B cell (primary cell): ENCODE data around the gene MROH9. TPM values are rescaled to one million over a fixed set of nuclear protein-coding genes. Genes with fewer than 3 reads are reported as not detected.

ENCODE experiments used
- ATAC-seq: fragments of 200-7000 bp; cut with Tn5 transposase; one replicate; pipeline ENCODE4 v1.10.0; 2021; ENCODE audit warnings: low read depth, mild to moderate bottlenecking, moderate number of reproducible peaks, moderate library complexity
- CTCF ChIA-PET: fragments of 350-600 bp; sonication (Branson Sonifier 250); formaldehyde crosslinking; loops from one replicate; lab custom pipeline; 2021; ENCODE audit warnings: antibody characterized with exemption, inconsistent platforms; lab: Charles Lee
- POLR2A ChIA-PET: fragments of 350-600 bp; sonication (Branson Sonifier 250); formaldehyde crosslinking; loops from one replicate; lab custom pipeline; 2021; ENCODE audit warnings: antibody characterized with exemption; lab: Charles Lee
- DNase-seq: peaks from one replicate; pipeline ENCODE4 v3.0.0; 2013
- H2AFZ ChIP-seq: 2 replicates; pipeline ENCODE4 v1.6.1; 2012; ENCODE audit warnings: mild to moderate bottlenecking, low read depth, low read length; ENCODE audit not compliant: insufficient read depth, poor library complexity, severe bottlenecking
- H3K27ac ChIP-seq, 2 donors: 1 replicate in 1 of 2; 2 replicates in 1 of 2; pipeline ENCODE4 v1.5.1; 2012 to 2013; ENCODE audit warnings: low read length in 2 of 2, mild to moderate bottlenecking in 2 of 2, moderate library complexity in 1 of 2
- H3K27me3 ChIP-seq, 4 experiments: fragments of 200-600 bp in 1 of 4; sonication (generic) in 1 of 4; replicated peaks in 1 of 4; 1 replicate in 2 of 4; 2 replicates in 2 of 4; pipeline versions ENCODE4 v1.6.1 to v1.7.0; 2013 to 2016; ENCODE audit warnings: low read length in 3 of 4, mild to moderate bottlenecking in 2 of 4, mixed read lengths in 1 of 4, moderate library complexity in 1 of 4; ENCODE audit not compliant: insufficient read depth in 4 of 4, control insufficient read depth in 3 of 4; ENCODE audit errors: control extremely low read depth in 1 of 4
- H3K36me3 ChIP-seq, 2 experiments: replicated peaks in 1 of 2; 1 replicate in 1 of 2; 2 replicates in 1 of 2; pipeline versions ENCODE4 v1.6.1 to v1.7.1; 2013; ENCODE audit warnings: low read length in 1 of 2; ENCODE audit not compliant: insufficient read depth in 2 of 2, control insufficient read depth in 1 of 2; ENCODE audit errors: control extremely low read depth in 1 of 2, extremely low read depth in 1 of 2
- H3K4me1 ChIP-seq, 2 donors: fragments of 200-600 bp in 1 of 2; sonication (generic) in 1 of 2; 1 replicate in 1 of 2; 2 replicates in 1 of 2; pipeline versions ENCODE4 v1.5.1 to v1.6.1; 2013 to 2017; ENCODE audit warnings: low read length in 2 of 2; ENCODE audit not compliant: control insufficient read depth in 2 of 2, insufficient read depth in 2 of 2
- H3K4me2 ChIP-seq: replicated peaks from 2 replicates; pipeline ENCODE3; 2012; ENCODE audit warnings: mild to moderate bottlenecking, low read depth, low read length; ENCODE audit not compliant: poor library complexity, severe bottlenecking
- H3K4me3 ChIP-seq, 5 experiments: fragments of 200-600 bp in 1 of 5; sonication (generic) in 1 of 5; 1 replicate in 3 of 5; 2 replicates in 2 of 5; pipeline versions ENCODE4 v1.5.1 to v1.7.0; 2011 to 2016; ENCODE audit warnings: low read length in 4 of 5, mild to moderate bottlenecking in 4 of 5, low read depth in 2 of 5, control low read depth in 1 of 5, moderate library complexity in 1 of 5; ENCODE audit not compliant: insufficient read depth in 1 of 5; ENCODE audit errors: control extremely low read depth in 1 of 5, extremely low read depth in 1 of 5
- H3K79me2 ChIP-seq: fragments of 200-600 bp; sonication (generic); one replicate; pipeline ENCODE4 v1.6.0; 2016; ENCODE audit warnings: low read length; ENCODE audit not compliant: control insufficient read depth, insufficient read depth
- H3K9ac ChIP-seq: fragments of 200-600 bp; sonication (generic); 2 replicates; pipeline ENCODE4 v1.6.1; 2017; ENCODE audit warnings: mild to moderate bottlenecking, low read length, moderate library complexity
- H3K9me3 ChIP-seq, 3 donors: one replicate each; pipeline versions ENCODE4 v1.6.1 to v1.7.1; 2013; ENCODE audit warnings: low read length in 2 of 3; ENCODE audit not compliant: control insufficient read depth in 2 of 3, insufficient read depth in 1 of 3; ENCODE audit errors: control extremely low read depth in 1 of 3
- H4K20me1 ChIP-seq: 2 replicates; pipeline ENCODE4 v1.6.0; 2012; ENCODE audit warnings: mild to moderate bottlenecking, low read length; ENCODE audit not compliant: insufficient read depth, control insufficient read depth, poor library complexity, severe bottlenecking
- H3K27ac Mint-ChIP-seq: one replicate; pipeline ENCODE4 v1.8.0; 2021; ENCODE audit warnings: mixed read lengths
- H3K27me3 Mint-ChIP-seq: one replicate; pipeline ENCODE4 v1.8.0; 2021; ENCODE audit warnings: mixed read lengths
- H3K4me1 Mint-ChIP-seq: one replicate; pipeline ENCODE4 v1.8.0; 2021; ENCODE audit warnings: mixed read lengths
- H3K4me3 Mint-ChIP-seq: one replicate; pipeline ENCODE4 v1.8.0; 2021; ENCODE audit warnings: mixed read lengths
- H3K9me3 Mint-ChIP-seq: one replicate; pipeline ENCODE4 v1.8.0; 2022; ENCODE audit warnings: mixed read lengths; ENCODE audit not compliant: insufficient read depth
- CTCF ChIP-seq: fragments of 200-600 bp; IDR thresholded peaks from one replicate; pipeline ENCODE4 v1.8.0; 2022; ENCODE audit warnings: antibody characterized with exemption, mild to moderate bottlenecking
- EZH2 ChIP-seq: IDR thresholded peaks from 2 replicates; pipeline ENCODE4 v1.6.1; 2012; ENCODE audit warnings: borderline replicate concordance, low read depth, mild to moderate bottlenecking, moderate library complexity, low read length; ENCODE audit not compliant: insufficient read depth, poor library complexity, severe bottlenecking
- WGBS: methylation state at CpG from one replicate; pipeline ENCODE4 v1.1.5; 2013; ENCODE audit warnings: missing lambda C conversion rate; ENCODE audit not compliant: insufficient coverage; 5-methylcytosine and 5-hydroxymethylcytosine counted together
- intact Hi-C: fragments of 100-400 bp; cut with micrococcal nuclease; formaldehyde crosslinking; loops from one replicate; pipeline ENCODE4 v1.10.0; 2022
- polyA plus RNA-seq: library from polyadenylated mRNA; depleted of rRNA; stranded (reverse); fragments of >200 nt; gene quantifications from 2 replicates; pipeline ENCODE4 v1.2.3, GENCODE V29; 2012
- total RNA-seq, 2 donors: library from RNA; stranded (reverse); fragments of 120-200 nt in 1 of 2; gene quantifications; 1 replicate in 1 of 2; 2 replicates in 1 of 2; pipeline versions ENCODE4 v1.2.3 to v1.2.4, GENCODE V29; 2013 to 2022

MROH9 gene
- total and polyA plus RNA-seq, 2 donors (not counting 1 experiment from before 2014, with no cell fraction given), result not detected

DNA sequence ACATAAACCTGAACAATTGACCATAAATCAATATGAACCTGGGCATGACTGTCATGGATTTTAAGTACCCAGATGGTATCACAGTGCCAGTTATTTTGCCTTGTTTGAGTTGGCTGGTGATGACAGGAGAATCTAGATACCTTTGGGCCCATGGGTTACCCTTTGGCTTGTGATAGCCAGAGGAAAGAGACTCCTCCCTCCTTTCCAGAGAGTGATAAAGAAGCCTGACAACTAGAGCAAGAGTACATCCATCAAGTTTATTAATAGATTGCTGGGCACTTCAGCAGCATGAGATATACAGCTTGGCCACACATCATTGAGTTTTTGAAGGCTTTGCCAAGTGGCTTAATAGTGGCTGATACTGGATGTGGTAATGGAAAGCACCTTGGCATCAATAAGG lies 148.8 kb downstream of the MROH9 start:
- ATAC-seq (no peak), DNase-seq (no peak)
- Histone ChIP-seq H3K79me2 (no peaks in the 10 kb centered on the region), H3K36me3 (no peaks in the 10 kb centered on the region), H3K4me2 (no peak overlapping the region), H4K20me1 (no peaks in the 10 kb centered on the region), H3K9ac (no peak overlapping the region), H2AFZ (no peak overlapping the region), H3K4me3 (no peak overlapping the region), H3K9me3 (no peaks in the 10 kb centered on the region), H3K27me3 (no peaks in the 10 kb centered on the region), H3K27ac (no peak overlapping the region), H3K4me1 (no peaks in the 10 kb centered on the region)
- POLR2A ChIA-PET, result no interaction called here
- TF ChIP-seq EZH2, result no peak
- TF ChIP-seq CTCF, result no peak
- CTCF ChIA-PET, result no interaction called here
- H3K27ac Mint-ChIP-seq, result no peak overlapping the region
- H3K4me3 Mint-ChIP-seq, result no peak overlapping the region
- intact Hi-C loops, result loop anchor here (10.0 kb wide), 1 partner anchor 231 kb away; the partner anchor contains the start of gene FMO4
- no peaks in the 10 kb centered on the region for H3K4me1 Mint-ChIP-seq
- peaks cover 3% of the 10 kb centered on the region for H3K27me3 Mint-ChIP-seq
- no peaks in the 10 kb centered on the region for H3K9me3 Mint-ChIP-seq

DNA sequence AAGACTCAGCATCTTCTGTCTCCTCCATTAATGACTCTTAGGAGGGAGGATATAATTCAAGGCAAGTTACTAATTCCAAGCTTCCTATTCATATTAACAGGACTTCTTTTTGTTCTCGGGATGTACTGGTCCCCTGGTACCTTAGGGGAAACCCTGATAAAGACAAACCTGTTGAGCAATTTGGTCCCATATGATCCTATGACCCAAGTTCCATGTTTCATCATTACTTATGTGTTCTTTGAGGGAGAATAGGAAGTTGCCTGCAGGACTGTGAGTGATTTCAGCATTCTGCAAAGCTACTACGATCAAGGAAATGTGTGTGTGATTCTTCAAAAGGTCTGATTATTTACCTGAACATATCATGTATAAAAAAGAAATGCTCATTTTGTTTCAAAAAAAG lies 149.5 kb downstream of the MROH9 start:
- H3K79me2 ChIP-seq, result no peaks in the 10 kb centered on the region
- no CpG with 5 or more reads among the region's 2 CpGs for WGBS
- no peaks in the 10 kb centered on the region for H3K9me3 Mint-ChIP-seq
- peaks cover 3% of the 10 kb centered on the region for H3K27me3 Mint-ChIP-seq
- DNase-seq (no peak), ATAC-seq (no peak)
- TF ChIP-seq EZH2, result no peak
- TF ChIP-seq CTCF, result no peak
- H3K27me3 ChIP-seq, result no peaks in the 10 kb centered on the region
- H3K36me3 ChIP-seq, result no peaks in the 10 kb centered on the region
- H3K4me1 ChIP-seq, result no peaks in the 10 kb centered on the region
- no peaks in the 10 kb centered on the region for H3K9me3 ChIP-seq
- no peak overlapping the region for H3K4me2 ChIP-seq
- no peak overlapping the region for H2AFZ ChIP-seq
- ChIA-PET POLR2A (no interaction called here), CTCF (no interaction called here)
- no peak overlapping the region for H3K27ac ChIP-seq
- intact Hi-C loops, result loop anchor here (10.0 kb wide), 1 partner anchor 230 kb away; the partner anchor contains the start of gene FMO4
- H3K4me3 ChIP-seq, result no peak overlapping the region
- no peak overlapping the region for H3K27ac Mint-ChIP-seq
- no peak overlapping the region for H3K4me3 Mint-ChIP-seq
- H4K20me1 ChIP-seq, result no peaks in the 10 kb centered on the region
- no peak overlapping the region for H3K9ac ChIP-seq
- H3K4me1 Mint-ChIP-seq, result no peaks in the 10 kb centered on the region
